ENCODE results near the gene BBS7.

The BBS7 gene

GRCh38 chr4:121877041-121877773 lies 6.9 kb upstream of the BBS7 start:
- no peaks in the 10 kb centered on the region for H3K9me3 ChIP-seq (ENCODE audit: control insufficient read depth, low read length)
- no peak overlapping the region for H3K27ac ChIP-seq (ENCODE audit: insufficient read depth, low read depth, low read length, poor library complexity, severe bottlenecking)
- no peaks in the 10 kb centered on the region for H3K27me3 ChIP-seq (ENCODE audit: control insufficient read depth, insufficient read depth, low read length, poor library complexity, severe bottlenecking)
- no peaks in the 10 kb centered on the region for H3K36me3 ChIP-seq (ENCODE audit: control insufficient read depth, insufficient read depth, low read length)
- no peaks in the 10 kb centered on the region for H3K4me1 ChIP-seq (ENCODE audit: control insufficient read depth, insufficient read depth, low read length)
- H3K4me3 ChIP-seq (ENCODE audit: insufficient read depth, low read depth, low read length), result no peak overlapping the region
- WGBS, 2 experiments, result 35 to 53% methylated on average over 2 to 3 of the region's 4 CpGs

- Histone ChIP-seq H3K27me3 (ENCODE audit: control insufficient read depth, insufficient read depth, low read length, poor library complexity, severe bottlenecking) (no peaks in the 10 kb centered on the region), H3K9me3 (ENCODE audit: control insufficient read depth, low read length) (no peaks in the 10 kb centered on the region), H3K27ac (ENCODE audit: insufficient read depth, low read depth, low read length, poor library complexity, severe bottlenecking) (no peak overlapping the region), H3K4me1 (ENCODE audit: control insufficient read depth, insufficient read depth, low read length) (no peaks in the 10 kb centered on the region), H3K36me3 (ENCODE audit: control insufficient read depth, insufficient read depth, low read length) (no peaks in the 10 kb centered on the region), H3K4me3 (ENCODE audit: insufficient read depth, low read depth, low read length) (no peak overlapping the region)
- WGBS, 2 experiments, result 92 to 95% methylated on average over 5 of the region's 6 CpGs
These were observed 5.8 kb upstream of the BBS7 start for GRCh38 chr4:121876070-121876469.

DNA sequence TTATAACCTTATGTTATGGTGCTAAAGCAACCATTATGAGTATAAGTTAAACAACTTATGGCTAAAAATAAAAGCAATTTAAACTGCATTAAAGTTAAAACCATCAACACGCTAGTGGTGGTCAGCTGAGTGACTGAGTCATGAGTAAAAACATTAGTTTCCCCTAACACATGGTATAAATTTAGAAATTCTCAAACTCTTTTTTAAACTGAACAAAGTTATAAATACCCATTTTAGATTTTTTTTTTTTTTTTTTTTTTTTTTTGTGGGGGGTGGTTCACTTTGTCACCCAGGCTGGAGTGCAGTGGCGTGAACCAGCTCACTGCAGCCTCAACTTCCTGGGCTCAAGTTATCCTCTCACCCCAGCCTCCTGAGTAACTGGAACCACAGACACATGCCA lies 5.4 kb upstream of the BBS7 start:
- H3K27me3 ChIP-seq (ENCODE audit: control insufficient read depth, insufficient read depth, low read length, poor library complexity, severe bottlenecking), result no peaks in the 10 kb centered on the region
- H3K27ac ChIP-seq (ENCODE audit: insufficient read depth, low read depth, low read length, poor library complexity, severe bottlenecking), result no peak overlapping the region
- no peaks in the 10 kb centered on the region for H3K9me3 ChIP-seq (ENCODE audit: control insufficient read depth, low read length)
- no peaks in the 10 kb centered on the region for H3K4me1 ChIP-seq (ENCODE audit: control insufficient read depth, insufficient read depth, low read length)
- no peak overlapping the region for H3K4me3 ChIP-seq (ENCODE audit: insufficient read depth, low read depth, low read length)
- H3K36me3 ChIP-seq (ENCODE audit: control insufficient read depth, insufficient read depth, low read length), result no peaks in the 10 kb centered on the region
- 72 to 81% methylated on average over 2 of the region's 2 CpGs for WGBS, 2 experiments

GRCh38 chr4:121873604-121874003 lies 3.3 kb upstream of the BBS7 start:
- no peaks in the 10 kb centered on the region for H3K27me3 ChIP-seq (ENCODE audit: control insufficient read depth, insufficient read depth, low read length, poor library complexity, severe bottlenecking)
- WGBS, 2 experiments, result 87 to 88% methylated on average over 3 of the region's 3 CpGs
- H3K9me3 ChIP-seq (ENCODE audit: control insufficient read depth, low read length), result no peaks in the 10 kb centered on the region
- H3K36me3 ChIP-seq (ENCODE audit: control insufficient read depth, insufficient read depth, low read length), result no peaks in the 10 kb centered on the region
- H3K4me1 ChIP-seq (ENCODE audit: control insufficient read depth, insufficient read depth, low read length), result no peaks in the 10 kb centered on the region
- no peak overlapping the region for H3K4me3 ChIP-seq (ENCODE audit: insufficient read depth, low read depth, low read length)
- H3K27ac ChIP-seq (ENCODE audit: insufficient read depth, low read depth, low read length, poor library complexity, severe bottlenecking), result no peak overlapping the region

DNA sequence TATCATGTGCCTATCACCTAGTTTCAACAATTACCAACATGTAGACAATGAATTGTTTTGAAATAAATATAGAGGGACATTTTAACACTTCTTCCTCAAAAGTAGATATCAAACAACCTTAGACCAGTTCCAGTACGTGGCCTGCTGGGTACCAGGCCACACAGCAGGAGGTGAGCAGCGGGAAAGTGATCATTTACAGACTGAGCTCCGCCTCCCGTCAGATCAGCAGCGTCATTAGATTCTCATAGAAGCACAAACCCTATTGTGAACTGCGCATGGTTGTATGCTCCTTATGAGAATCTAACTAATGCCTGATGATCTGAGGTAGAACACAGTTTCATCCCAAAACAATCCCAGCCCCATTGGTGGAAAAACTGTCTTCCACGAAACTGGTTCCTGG lies 6.5 kb downstream of the BBS7 start:
- no peak overlapping the region for H3K27ac ChIP-seq (ENCODE audit: insufficient read depth, low read depth, low read length, poor library complexity, severe bottlenecking)
- no peak overlapping the region for H3K4me3 ChIP-seq (ENCODE audit: insufficient read depth, low read depth, low read length)
- H3K9me3 ChIP-seq (ENCODE audit: control insufficient read depth, low read length), result no peaks in the 10 kb centered on the region
- peaks cover 3% of the 10 kb centered on the region for H3K4me1 ChIP-seq (ENCODE audit: control insufficient read depth, insufficient read depth, low read length)
- peaks cover 14% of the 10 kb centered on the region for H3K36me3 ChIP-seq (ENCODE audit: control insufficient read depth, insufficient read depth, low read length)
- WGBS, 2 experiments, result 64 to 65% methylated on average over 7 of the region's 7 CpGs
- no peaks in the 10 kb centered on the region for H3K27me3 ChIP-seq (ENCODE audit: control insufficient read depth, insufficient read depth, low read length, poor library complexity, severe bottlenecking)

GRCh38 chr4:121861426-121861825 lies 8.8 kb downstream of the BBS7 start:
- Histone ChIP-seq H3K4me3 (ENCODE audit: insufficient read depth, low read depth, low read length) (no peak overlapping the region), H3K27ac (ENCODE audit: insufficient read depth, low read depth, low read length, poor library complexity, severe bottlenecking) (no peak overlapping the region), H3K36me3 (ENCODE audit: control insufficient read depth, insufficient read depth, low read length) (peaks cover 10% of the 10 kb centered on the region), H3K27me3 (ENCODE audit: control insufficient read depth, insufficient read depth, low read length, poor library complexity, severe bottlenecking) (no peaks in the 10 kb centered on the region), H3K4me1 (ENCODE audit: control insufficient read depth, insufficient read depth, low read length) (peaks cover 3% of the 10 kb centered on the region), H3K9me3 (ENCODE audit: control insufficient read depth, low read length) (no peaks in the 10 kb centered on the region)
- WGBS, 2 experiments, result 80 to 85% methylated on average over 1 to 2 of the region's 2 CpGs

GRCh38 chr4:121860121-121860520 lies 10.2 kb downstream of the BBS7 start:
- H3K36me3 ChIP-seq (ENCODE audit: control insufficient read depth, insufficient read depth, low read length), result peaks cover 7% of the 10 kb centered on the region
- H3K4me1 ChIP-seq (ENCODE audit: control insufficient read depth, insufficient read depth, low read length), result peaks cover 3% of the 10 kb centered on the region
- no peaks in the 10 kb centered on the region for H3K27me3 ChIP-seq (ENCODE audit: control insufficient read depth, insufficient read depth, low read length, poor library complexity, severe bottlenecking)
- no peak overlapping the region for H3K4me3 ChIP-seq (ENCODE audit: insufficient read depth, low read depth, low read length)
- no peak overlapping the region for H3K27ac ChIP-seq (ENCODE audit: insufficient read depth, low read depth, low read length, poor library complexity, severe bottlenecking)
- no peaks in the 10 kb centered on the region for H3K9me3 ChIP-seq (ENCODE audit: control insufficient read depth, low read length)

- Histone ChIP-seq H3K9me3 (ENCODE audit: control insufficient read depth, low read length) (no peaks in the 10 kb centered on the region), H3K4me3 (ENCODE audit: insufficient read depth, low read depth, low read length) (no peak overlapping the region), H3K36me3 (ENCODE audit: control insufficient read depth, insufficient read depth, low read length) (peaks cover 4% of the 10 kb centered on the region), H3K4me1 (ENCODE audit: control insufficient read depth, insufficient read depth, low read length) (no peaks in the 10 kb centered on the region), H3K27me3 (ENCODE audit: control insufficient read depth, insufficient read depth, low read length, poor library complexity, severe bottlenecking) (no peaks in the 10 kb centered on the region), H3K27ac (ENCODE audit: insufficient read depth, low read depth, low read length, poor library complexity, severe bottlenecking) (no peak overlapping the region)
- whole genome bisulfite sequencing, 2 experiments, result 94 to 97% methylated on average over 1 of the region's 1 CpG
These were observed 18.9 kb downstream of the BBS7 start for GRCh38 chr4:121851354-121851753.

DNA sequence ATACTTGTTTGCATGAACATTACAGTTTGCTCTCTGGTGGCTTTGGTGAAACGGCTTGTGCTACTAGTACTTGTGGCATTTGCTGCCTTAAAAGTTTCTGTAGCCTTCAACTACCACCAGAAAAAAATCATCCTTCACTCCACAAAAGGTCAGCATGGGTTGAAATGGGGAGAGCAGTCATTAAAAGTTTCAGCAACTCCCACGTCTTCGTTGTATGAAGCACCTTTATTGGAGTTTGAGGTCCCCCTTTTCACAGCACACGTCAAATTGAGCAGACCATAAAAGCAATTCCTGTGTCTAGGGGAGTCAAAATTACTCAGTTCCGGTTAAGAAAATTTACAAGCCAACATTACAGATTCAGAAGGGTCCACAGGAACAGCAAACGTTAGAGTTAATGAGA lies 23.6 kb downstream of the BBS7 start:
- Histone ChIP-seq H3K27ac (ENCODE audit: insufficient read depth, low read depth, low read length, poor library complexity, severe bottlenecking) (no peak overlapping the region), H3K4me3 (ENCODE audit: insufficient read depth, low read depth, low read length) (no peak overlapping the region), H3K36me3 (ENCODE audit: control insufficient read depth, insufficient read depth, low read length) (peaks cover 16% of the 10 kb centered on the region), H3K4me1 (ENCODE audit: control insufficient read depth, insufficient read depth, low read length) (no peaks in the 10 kb centered on the region), H3K27me3 (ENCODE audit: control insufficient read depth, insufficient read depth, low read length, poor library complexity, severe bottlenecking) (no peaks in the 10 kb centered on the region), H3K9me3 (ENCODE audit: control insufficient read depth, low read length) (no peaks in the 10 kb centered on the region)
- WGBS, 2 experiments, result 94 to 96% methylated on average over 5 to 6 of the region's 6 CpGs

GRCh38 chr4:121842862-121843261 lies 27.4 kb downstream of the BBS7 start:
- Histone ChIP-seq H3K36me3 (ENCODE audit: control insufficient read depth, insufficient read depth, low read length) (peaks cover 29% of the 10 kb centered on the region), H3K4me1 (ENCODE audit: control insufficient read depth, insufficient read depth, low read length) (no peaks in the 10 kb centered on the region), H3K27ac (ENCODE audit: insufficient read depth, low read depth, low read length, poor library complexity, severe bottlenecking) (no peak overlapping the region), H3K9me3 (ENCODE audit: control insufficient read depth, low read length) (no peaks in the 10 kb centered on the region), H3K27me3 (ENCODE audit: control insufficient read depth, insufficient read depth, low read length, poor library complexity, severe bottlenecking) (no peaks in the 10 kb centered on the region), H3K4me3 (ENCODE audit: insufficient read depth, low read depth, low read length) (no peak overlapping the region)
- WGBS, 2 experiments, result 94 to 95% methylated on average over 4 of the region's 4 CpGs

- H3K27ac ChIP-seq (ENCODE audit: insufficient read depth, low read depth, low read length, poor library complexity, severe bottlenecking), result no peak overlapping the region
- H3K4me1 ChIP-seq (ENCODE audit: control insufficient read depth, insufficient read depth, low read length), result no peaks in the 10 kb centered on the region
- no peak overlapping the region for H3K4me3 ChIP-seq (ENCODE audit: insufficient read depth, low read depth, low read length)
- peaks cover 15% of the 10 kb centered on the region for H3K36me3 ChIP-seq (ENCODE audit: control insufficient read depth, insufficient read depth, low read length)
- no peaks in the 10 kb centered on the region for H3K9me3 ChIP-seq (ENCODE audit: control insufficient read depth, low read length)
- no peaks in the 10 kb centered on the region for H3K27me3 ChIP-seq (ENCODE audit: control insufficient read depth, insufficient read depth, low read length, poor library complexity, severe bottlenecking)
These were observed 32.1 kb downstream of the BBS7 start for GRCh38 chr4:121838136-121838535.
